ENCODE results near the gene HTD2. TPM values are rescaled to one million over a fixed set of nuclear protein-coding genes. Genes with fewer than 3 reads are reported as not detected.
"Not testable (repeated sequence)": the region's sequence is repeated elsewhere in the genome, so short reads cannot be mapped to it uniquely, and the experiment has no call there.

Gene HTD2
- total RNA-seq, 2 donors from 2014 or later = 13.9 TPM; not detected in 1

- H3K4me3 ChIP-seq = no peak overlapping the region
- DNase-seq (ENCODE audit: low spot score) (no peak), ATAC-seq (ENCODE audit: insufficient number of reproducible peaks, low FRiP score, low read depth) (no peak)
- H3K36me3 ChIP-seq = no peaks in the 10 kb centered on the region
- no peaks in the 10 kb centered on the region for H3K4me1 ChIP-seq (ENCODE audit: control insufficient read depth in 1 of 2, low read depth in 2 of 2)
- no peaks in the 10 kb centered on the region for H3K27me3 ChIP-seq (replicated peaks; ENCODE audit: insufficient read depth)
- H3K27ac ChIP-seq = no peak overlapping the region
- TF ChIP-seq CTCF (IDR thresholded peaks at IDR 0.05) = no peak
- no peaks in the 10 kb centered on the region for H3K9me3 ChIP-seq
Measured at GRCh38 chr3:58261954-58262666, 44.2 kb upstream of the HTD2 start.

GRCh38 chr3:58266577-58266976 lies 39.7 kb upstream of the HTD2 start:
- Histone ChIP-seq H3K27me3 (replicated peaks; ENCODE audit: insufficient read depth) (no peaks in the 10 kb centered on the region), H3K4me3 (no peak overlapping the region), H3K9me3 (no peaks in the 10 kb centered on the region), H3K27ac (no peak overlapping the region), H3K36me3 (peaks cover 2% of the 10 kb centered on the region), H3K4me1 (ENCODE audit: control insufficient read depth in 1 of 2, low read depth in 2 of 2) (no peaks in the 10 kb centered on the region)
- no peak for TF ChIP-seq CTCF (IDR thresholded peaks at IDR 0.05)
- ATAC-seq (ENCODE audit: insufficient number of reproducible peaks, low FRiP score, low read depth) (no peak), DNase-seq (ENCODE audit: low spot score) (no peak)

DNA sequence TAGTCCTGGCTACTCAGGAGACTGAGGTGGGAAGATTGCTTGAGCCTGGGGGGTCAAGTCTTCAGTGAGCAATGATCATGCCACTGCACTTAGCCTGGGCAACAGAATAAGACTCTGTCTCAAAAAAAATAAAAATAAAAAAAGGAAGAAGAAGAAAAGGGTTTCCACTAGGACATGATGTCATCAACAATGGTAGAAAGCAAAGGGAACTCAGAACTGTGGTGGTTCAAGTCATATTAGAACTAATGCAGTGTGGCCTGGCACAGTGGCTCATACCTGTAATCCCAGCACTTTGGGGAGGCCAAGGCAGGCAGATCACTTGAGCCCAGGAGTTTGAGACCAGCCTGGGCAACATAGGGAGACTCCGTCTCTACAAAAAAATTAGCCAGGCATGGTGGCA lies 38.8 kb upstream of the HTD2 start:
- not testable (repeated sequence) for ATAC-seq (ENCODE audit: insufficient number of reproducible peaks, low FRiP score, low read depth); H3K4me3 ChIP-seq; H3K4me1 ChIP-seq (ENCODE audit: control insufficient read depth in 1 of 2, low read depth in 2 of 2); H3K27ac ChIP-seq; H3K9me3 ChIP-seq; H3K36me3 ChIP-seq; DNase-seq (ENCODE audit: low spot score); H3K27me3 ChIP-seq (replicated peaks; ENCODE audit: insufficient read depth)

DNA sequence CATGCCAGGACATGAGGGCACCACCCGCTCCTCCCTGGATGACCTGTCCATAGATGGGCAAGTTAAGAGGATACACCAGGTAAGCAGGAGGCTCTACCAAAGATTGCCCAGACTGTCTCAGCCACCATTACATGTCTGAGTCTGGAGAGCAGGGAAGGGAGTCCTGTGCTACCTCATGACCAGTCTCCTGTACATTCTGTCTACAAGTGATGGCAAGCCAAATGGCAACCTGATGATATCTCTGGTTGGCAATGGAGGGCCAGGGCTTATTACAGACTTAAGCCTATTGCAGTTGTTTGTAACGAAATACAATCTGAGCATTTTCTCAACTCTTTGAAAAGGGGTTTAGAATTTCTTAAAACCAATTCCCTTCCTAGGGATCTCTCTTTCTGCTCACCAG lies 37.0 kb upstream of the HTD2 start:
- no peaks in the 10 kb centered on the region for H3K27me3 ChIP-seq (replicated peaks; ENCODE audit: insufficient read depth)
- no peak overlapping the region for H3K4me3 ChIP-seq
- peaks cover 0 to 10% of the 10 kb centered on the region in 2 donors for H3K4me1 ChIP-seq (ENCODE audit: control insufficient read depth in 1 of 2, low read depth in 2 of 2)
- ATAC-seq (ENCODE audit: insufficient number of reproducible peaks, low FRiP score, low read depth) = no peak
- H3K36me3 ChIP-seq = peaks cover 2% of the 10 kb centered on the region
- TF ChIP-seq CTCF (IDR thresholded peaks at IDR 0.05) = no peak
- no peak overlapping the region for H3K27ac ChIP-seq
- DNase-seq (ENCODE audit: low spot score) = no peak
- H3K9me3 ChIP-seq = no peaks in the 10 kb centered on the region

- no peaks in the 10 kb centered on the region for H3K27me3 ChIP-seq (replicated peaks; ENCODE audit: insufficient read depth)
- ATAC-seq (ENCODE audit: insufficient number of reproducible peaks, low FRiP score, low read depth) (no peak), DNase-seq (ENCODE audit: low spot score) (no peak)
- no peak overlapping the region for H3K4me3 ChIP-seq
- H3K9me3 ChIP-seq = no peaks in the 10 kb centered on the region
- H3K4me1 ChIP-seq (ENCODE audit: control insufficient read depth in 1 of 2, low read depth in 2 of 2) = peaks cover 0 to 10% of the 10 kb centered on the region in 2 donors
- no peak overlapping the region for H3K27ac ChIP-seq
- no peak for TF ChIP-seq CTCF (IDR thresholded peaks at IDR 0.05)
- H3K36me3 ChIP-seq = peaks cover 8% of the 10 kb centered on the region
Measured at GRCh38 chr3:58270485-58270884, 35.8 kb upstream of the HTD2 start.

Measured in thoracic aorta (tissue), 2 donors.